ENCODE measurements around the gene MC1R.
A peak's percentile ranks its signal among the peaks of the same experiment; 100 is the strongest.
"Not testable (repeated sequence)": the region's sequence is repeated elsewhere in the genome, so short reads cannot be mapped to it uniquely, and the experiment has no call there.

The MC1R gene

GRCh38 chr16:89918453-89919347, at the start of gene MC1R:
TSS of gene MC1R (plus strand) at chr16:89918862. CDS start at chr16:89919259, 397 bp downstream.
- DNase-seq, result peak; percentile 48

GRCh38 chr16:89869911-89870310, 48.8 kb upstream of the MC1R start:
- no peak for DNase-seq

GRCh38 chr16:89870440-89870839, 48.2 kb upstream of the MC1R start:
- no peak for DNase-seq

- no peak for DNase-seq
Measured at GRCh38 chr16:89871895-89872294, 46.8 kb upstream of the MC1R start.

GRCh38 chr16:89873109-89873971, 45.3 kb upstream of the MC1R start, which contains the start of gene TCF25:
TSS of gene TCF25 (plus strand) at chr16:89873592. CDS start at chr16:89873668, 76 bp downstream.
- peak; percentile 87 for DNase-seq

GRCh38 chr16:89873972-89874689, 44.5 kb upstream of the MC1R start:
- peak; percentile 93 for DNase-seq

- not testable (repeated sequence) for DNase-seq
Measured at GRCh38 chr16:89879123-89879522, 39.5 kb upstream of the MC1R start.

GRCh38 chr16:89880477-89881367, 37.9 kb upstream of the MC1R start:
- DNase-seq, result no peak

- DNase-seq, result no peak
Measured at GRCh38 chr16:89881368-89881730, 37.3 kb upstream of the MC1R start.

- DNase-seq, result no peak
Measured at GRCh38 chr16:89883346-89884040, 35.2 kb upstream of the MC1R start.

- DNase-seq, result no peak
Measured at GRCh38 chr16:89884041-89884421, 34.6 kb upstream of the MC1R start.

GRCh38 chr16:89887243-89887642, 31.4 kb upstream of the MC1R start:
- no peak for DNase-seq

- DNase-seq, result no peak
Measured at GRCh38 chr16:89890200-89890599, 28.5 kb upstream of the MC1R start.

- DNase-seq, result no peak
Measured at GRCh38 chr16:89890886-89891657, 27.6 kb upstream of the MC1R start.

- no peak for DNase-seq
Measured at GRCh38 chr16:89892055-89892630, 26.5 kb upstream of the MC1R start.

GRCh38 chr16:89892635-89893034, 26.0 kb upstream of the MC1R start:
- DNase-seq, result no peak

- no peak for DNase-seq
Measured at GRCh38 chr16:89893642-89894548, 24.8 kb upstream of the MC1R start.

- DNase-seq, result no peak
Measured at GRCh38 chr16:89895482-89896250, 23.0 kb upstream of the MC1R start.
